WTC11 (cell line): ENCODE measurements around the gene SLC25A17.
"Not testable (repeated sequence)": the region's sequence is repeated elsewhere in the genome, so short reads cannot be mapped to it uniquely, and the experiment has no call there.

ENCODE experiments used
- OVOL2 ChIP-seq: fragments of 250-450 bp; sonication (Bioruptor Pico); IDR thresholded peaks from 2 replicates; pipeline ENCODE4 v1.9.0; 2021; ENCODE audit warnings: mild to moderate bottlenecking, borderline replicate concordance
- ZNF232 ChIP-seq: sonication (generic); formaldehyde crosslinking; IDR thresholded peaks from 2 replicates; pipeline ENCODE4 v1.8.0; 2022; ENCODE audit warnings: mild to moderate bottlenecking, missing genetic modification reagents
- TF ChIP-seq, protein P1 (sequence below): fragments of 200-600 bp; IDR thresholded peaks from 2 replicates; pipeline ENCODE4 v1.8.0; 2022; ENCODE audit warnings: antibody characterized with exemption
- TF ChIP-seq, protein P2 (sequence below): sonication (generic); formaldehyde crosslinking; IDR thresholded peaks from 2 replicates; pipeline ENCODE4 v1.8.0; 2022; ENCODE audit warnings: mild to moderate bottlenecking, missing genetic modification reagents
- TF ChIP-seq, protein P3 (sequence below): fragments of 250-450 bp; sonication (Bioruptor Pico); IDR thresholded peaks from 2 replicates; pipeline ENCODE4 v2.1.2; 2022; ENCODE audit warnings: mild to moderate bottlenecking, moderate library complexity

DNA sequence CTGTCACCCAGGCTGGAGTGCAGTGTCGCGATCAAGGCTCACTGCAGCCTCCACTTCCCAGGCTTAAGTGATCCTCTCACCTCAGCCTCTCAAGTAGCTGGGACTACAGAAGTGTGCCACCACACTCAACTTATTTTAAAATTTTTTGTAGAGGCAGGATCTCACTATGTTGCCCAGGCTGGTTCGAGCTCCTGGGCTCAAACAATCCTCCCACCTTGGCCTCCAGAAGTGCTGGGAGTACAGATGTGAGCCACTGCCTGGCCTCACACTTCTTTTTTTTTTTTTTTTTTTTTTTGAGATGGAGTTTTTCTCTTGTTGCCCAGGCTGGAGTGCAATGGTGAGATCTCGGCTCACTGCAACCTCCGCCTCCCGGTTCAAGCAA lies 99.0 kb downstream of the SLC25A17 start:
- TF ChIP-seq, protein P1, sequence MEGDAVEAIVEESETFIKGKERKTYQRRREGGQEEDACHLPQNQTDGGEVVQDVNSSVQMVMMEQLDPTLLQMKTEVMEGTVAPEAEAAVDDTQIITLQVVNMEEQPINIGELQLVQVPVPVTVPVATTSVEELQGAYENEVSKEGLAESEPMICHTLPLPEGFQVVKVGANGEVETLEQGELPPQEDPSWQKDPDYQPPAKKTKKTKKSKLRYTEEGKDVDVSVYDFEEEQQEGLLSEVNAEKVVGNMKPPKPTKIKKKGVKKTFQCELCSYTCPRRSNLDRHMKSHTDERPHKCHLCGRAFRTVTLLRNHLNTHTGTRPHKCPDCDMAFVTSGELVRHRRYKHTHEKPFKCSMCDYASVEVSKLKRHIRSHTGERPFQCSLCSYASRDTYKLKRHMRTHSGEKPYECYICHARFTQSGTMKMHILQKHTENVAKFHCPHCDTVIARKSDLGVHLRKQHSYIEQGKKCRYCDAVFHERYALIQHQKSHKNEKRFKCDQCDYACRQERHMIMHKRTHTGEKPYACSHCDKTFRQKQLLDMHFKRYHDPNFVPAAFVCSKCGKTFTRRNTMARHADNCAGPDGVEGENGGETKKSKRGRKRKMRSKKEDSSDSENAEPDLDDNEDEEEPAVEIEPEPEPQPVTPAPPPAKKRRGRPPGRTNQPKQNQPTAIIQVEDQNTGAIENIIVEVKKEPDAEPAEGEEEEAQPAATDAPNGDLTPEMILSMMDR = not testable (repeated sequence)
- not testable (repeated sequence) for TF ChIP-seq OVOL2, ZNF232 (CRISPR knock-in tag)
- TF ChIP-seq, protein P2, sequence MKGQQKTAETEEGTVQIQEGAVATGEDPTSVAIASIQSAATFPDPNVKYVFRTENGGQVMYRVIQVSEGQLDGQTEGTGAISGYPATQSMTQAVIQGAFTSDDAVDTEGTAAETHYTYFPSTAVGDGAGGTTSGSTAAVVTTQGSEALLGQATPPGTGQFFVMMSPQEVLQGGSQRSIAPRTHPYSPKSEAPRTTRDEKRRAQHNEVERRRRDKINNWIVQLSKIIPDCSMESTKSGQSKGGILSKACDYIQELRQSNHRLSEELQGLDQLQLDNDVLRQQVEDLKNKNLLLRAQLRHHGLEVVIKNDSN = not testable (repeated sequence)
- TF ChIP-seq, protein P3, sequence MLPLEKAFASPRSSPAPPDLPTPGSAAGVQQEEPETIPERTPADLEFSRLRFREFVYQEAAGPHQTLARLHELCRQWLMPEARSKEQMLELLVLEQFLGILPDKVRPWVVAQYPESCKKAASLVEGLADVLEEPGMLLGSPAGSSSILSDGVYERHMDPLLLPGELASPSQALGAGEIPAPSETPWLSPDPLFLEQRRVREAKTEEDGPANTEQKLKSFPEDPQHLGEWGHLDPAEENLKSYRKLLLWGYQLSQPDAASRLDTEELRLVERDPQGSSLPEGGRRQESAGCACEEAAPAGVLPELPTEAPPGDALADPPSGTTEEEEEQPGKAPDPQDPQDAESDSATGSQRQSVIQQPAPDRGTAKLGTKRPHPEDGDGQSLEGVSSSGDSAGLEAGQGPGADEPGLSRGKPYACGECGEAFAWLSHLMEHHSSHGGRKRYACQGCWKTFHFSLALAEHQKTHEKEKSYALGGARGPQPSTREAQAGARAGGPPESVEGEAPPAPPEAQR (CRISPR knock-in tag) = not testable (repeated sequence)
